ENCODE data around the gene ETFB. TPM values are rescaled to one million over a fixed set of nuclear protein-coding genes. Genes with fewer than 3 reads are reported as not detected.

The ETFB gene
- polyA plus RNA-seq, 1 donor: 145 TPM

- Histone ChIP-seq H3K27ac (ENCODE audit: low read length) (no peak overlapping the region), H3K4me1 (ENCODE audit: control insufficient read depth, insufficient read depth, low read length) (no peaks in the 10 kb centered on the region), H3K4me3 (ENCODE audit: low read length) (no peak overlapping the region), H3K36me3 (ENCODE audit: control insufficient read depth, insufficient read depth, low read length) (no peaks in the 10 kb centered on the region), H3K27me3 (ENCODE audit: control insufficient read depth, insufficient read depth, low read length) (peaks cover 2% of the 10 kb centered on the region), H3K9me3 (ENCODE audit: control insufficient read depth, low read depth, low read length) (no peaks in the 10 kb centered on the region)
- no CpG with 5 or more reads among the region's 1 CpG for WGBS (ENCODE audit: insufficient coverage, low lambda C conversion rate)
- no peak for DNase-seq
Observed at GRCh38 chr19:51317968-51318367, 48.2 kb downstream of the ETFB start.

GRCh38 chr19:51317376-51317775 lies 48.8 kb downstream of the ETFB start:
- no CpG with 5 or more reads among the region's 3 CpGs for WGBS (ENCODE audit: insufficient coverage, low lambda C conversion rate)
- Histone ChIP-seq H3K36me3 (ENCODE audit: control insufficient read depth, insufficient read depth, low read length) (no peaks in the 10 kb centered on the region), H3K27me3 (ENCODE audit: control insufficient read depth, insufficient read depth, low read length) (peaks cover 7% of the 10 kb centered on the region), H3K9me3 (ENCODE audit: control insufficient read depth, low read depth, low read length) (no peaks in the 10 kb centered on the region), H3K4me3 (ENCODE audit: low read length) (no peak overlapping the region), H3K27ac (ENCODE audit: low read length) (no peak overlapping the region), H3K4me1 (ENCODE audit: control insufficient read depth, insufficient read depth, low read length) (no peaks in the 10 kb centered on the region)
- no peak for DNase-seq

GRCh38 chr19:51316688-51317087 lies 49.5 kb downstream of the ETFB start:
- DNase-seq: no peak
- no peak overlapping the region for H3K4me3 ChIP-seq (ENCODE audit: low read length)
- no peak overlapping the region for H3K27ac ChIP-seq (ENCODE audit: low read length)
- H3K9me3 ChIP-seq (ENCODE audit: control insufficient read depth, low read depth, low read length): no peaks in the 10 kb centered on the region
- no CpG with 5 or more reads among the region's 8 CpGs for WGBS (ENCODE audit: insufficient coverage, low lambda C conversion rate)
- H3K27me3 ChIP-seq (ENCODE audit: control insufficient read depth, insufficient read depth, low read length): peaks cover 12% of the 10 kb centered on the region
- no peaks in the 10 kb centered on the region for H3K36me3 ChIP-seq (ENCODE audit: control insufficient read depth, insufficient read depth, low read length)
- no peaks in the 10 kb centered on the region for H3K4me1 ChIP-seq (ENCODE audit: control insufficient read depth, insufficient read depth, low read length)

- Histone ChIP-seq H3K4me3 (ENCODE audit: low read length) (no peak within 1 kb of the TSS), H3K27ac (ENCODE audit: low read length) (no peak within 1 kb of the TSS), H3K9me3 (ENCODE audit: control insufficient read depth, low read depth, low read length) (no peaks in the 10 kb centered on the region), H3K27me3 (ENCODE audit: control insufficient read depth, insufficient read depth, low read length) (peaks cover 14% of the 10 kb centered on the region), H3K36me3 (ENCODE audit: control insufficient read depth, insufficient read depth, low read length) (no peaks in the 10 kb centered on the region), H3K4me1 (ENCODE audit: control insufficient read depth, insufficient read depth, low read length) (no peaks in the 10 kb centered on the region)
- WGBS (ENCODE audit: insufficient coverage, low lambda C conversion rate): no CpG with 5 or more reads among the region's 76 CpGs
- DNase-seq: no peak
Observed at GRCh38 chr19:51311351-51312257, 54.6 kb downstream of the ETFB start, which contains the start of gene IGLON5. Gene IGLON5 (plus strand): TSS chr19:51311644. CDS start chr19:51311848, 204 bp downstream.

GRCh38 chr19:51305479-51305878 lies 60.7 kb downstream of the ETFB start:
- H3K4me1 ChIP-seq (ENCODE audit: control insufficient read depth, insufficient read depth, low read length): no peaks in the 10 kb centered on the region
- no peak for DNase-seq
- no peaks in the 10 kb centered on the region for H3K36me3 ChIP-seq (ENCODE audit: control insufficient read depth, insufficient read depth, low read length)
- no peak overlapping the region for H3K4me3 ChIP-seq (ENCODE audit: low read length)
- no CpG with 5 or more reads among the region's 3 CpGs for WGBS (ENCODE audit: insufficient coverage, low lambda C conversion rate)
- no peaks in the 10 kb centered on the region for H3K9me3 ChIP-seq (ENCODE audit: control insufficient read depth, low read depth, low read length)
- H3K27me3 ChIP-seq (ENCODE audit: control insufficient read depth, insufficient read depth, low read length): peaks cover 4% of the 10 kb centered on the region
- H3K27ac ChIP-seq (ENCODE audit: low read length): no peak overlapping the region

GRCh38 chr19:51301266-51301665 lies 64.9 kb downstream of the ETFB start:
- Histone ChIP-seq H3K36me3 (ENCODE audit: control insufficient read depth, insufficient read depth, low read length) (no peaks in the 10 kb centered on the region), H3K4me1 (ENCODE audit: control insufficient read depth, insufficient read depth, low read length) (no peaks in the 10 kb centered on the region), H3K4me3 (ENCODE audit: low read length) (no peak overlapping the region), H3K27me3 (ENCODE audit: control insufficient read depth, insufficient read depth, low read length) (no peaks in the 10 kb centered on the region), H3K9me3 (ENCODE audit: control insufficient read depth, low read depth, low read length) (no peaks in the 10 kb centered on the region), H3K27ac (ENCODE audit: low read length) (no peak overlapping the region)
- DNase-seq: no peak
- WGBS (ENCODE audit: insufficient coverage, low lambda C conversion rate): no CpG with 5 or more reads among the region's 7 CpGs

- no CpG with 5 or more reads among the region's 5 CpGs for WGBS (ENCODE audit: insufficient coverage, low lambda C conversion rate)
- no peaks in the 10 kb centered on the region for H3K36me3 ChIP-seq (ENCODE audit: control insufficient read depth, insufficient read depth, low read length)
- no peak for DNase-seq
Observed at GRCh38 chr19:51297406-51297805, 68.8 kb downstream of the ETFB start.

GRCh38 chr19:51296336-51297093 lies 69.7 kb downstream of the ETFB start:
- no peaks in the 10 kb centered on the region for H3K9me3 ChIP-seq (ENCODE audit: control insufficient read depth, low read depth, low read length)
- H3K4me3 ChIP-seq (ENCODE audit: low read length): no peak overlapping the region
- no CpG with 5 or more reads among the region's 9 CpGs for WGBS (ENCODE audit: insufficient coverage, low lambda C conversion rate)
- no peak for DNase-seq
- peaks cover 13% of the 10 kb centered on the region for H3K27me3 ChIP-seq (ENCODE audit: control insufficient read depth, insufficient read depth, low read length)
- no peaks in the 10 kb centered on the region for H3K36me3 ChIP-seq (ENCODE audit: control insufficient read depth, insufficient read depth, low read length)
- no peaks in the 10 kb centered on the region for H3K4me1 ChIP-seq (ENCODE audit: control insufficient read depth, insufficient read depth, low read length)
- H3K27ac ChIP-seq (ENCODE audit: low read length): no peak overlapping the region

More at GRCh38 chr19:51297406-51297805, 68.8 kb downstream of the ETFB start:
- H3K4me3 ChIP-seq (ENCODE audit: low read length): no peak overlapping the region
- H3K4me1 ChIP-seq (ENCODE audit: control insufficient read depth, insufficient read depth, low read length): no peaks in the 10 kb centered on the region
- H3K27me3 ChIP-seq (ENCODE audit: control insufficient read depth, insufficient read depth, low read length): peaks cover 13% of the 10 kb centered on the region
- no peaks in the 10 kb centered on the region for H3K9me3 ChIP-seq (ENCODE audit: control insufficient read depth, low read depth, low read length)
- H3K27ac ChIP-seq (ENCODE audit: low read length): no peak overlapping the region

- no CpG with 5 or more reads among the region's 15 CpGs for WGBS (ENCODE audit: insufficient coverage, low lambda C conversion rate)
- H3K4me3 ChIP-seq (ENCODE audit: low read length): no peak overlapping the region
- H3K27ac ChIP-seq (ENCODE audit: low read length): no peak overlapping the region
- H3K4me1 ChIP-seq (ENCODE audit: control insufficient read depth, insufficient read depth, low read length): no peaks in the 10 kb centered on the region
- H3K9me3 ChIP-seq (ENCODE audit: control insufficient read depth, low read depth, low read length): no peaks in the 10 kb centered on the region
- DNase-seq: no peak
- H3K27me3 ChIP-seq (ENCODE audit: control insufficient read depth, insufficient read depth, low read length): peaks cover 13% of the 10 kb centered on the region
- H3K36me3 ChIP-seq (ENCODE audit: control insufficient read depth, insufficient read depth, low read length): no peaks in the 10 kb centered on the region
Observed at GRCh38 chr19:51295382-51296126, 70.6 kb downstream of the ETFB start.
